ENCODE measurements around the gene MRTFB. TPM values are rescaled to one million over a fixed set of nuclear protein-coding genes. Genes with fewer than 3 reads are reported as not detected.

The MRTFB gene
- polyA plus RNA-seq, 12 donors, result 16.8 to 34.6 (median 23.3) TPM; not detected in 1

GRCh38 chr16:14061732-14062259 is 9.3 kb upstream of the MRTFB start:
- no peak for DNase-seq

- no peak for DNase-seq
These were observed 8.9 kb upstream of the MRTFB start for GRCh38 chr16:14062261-14062660.

- no peak for DNase-seq
These were observed 7.2 kb upstream of the MRTFB start for GRCh38 chr16:14063618-14064581.

GRCh38 chr16:14069818-14070217 is 1.3 kb upstream of the MRTFB start:
- no peak for DNase-seq

GRCh38 chr16:14070555-14070876 is 603 bp upstream of the MRTFB start:
- DNase-seq, result no peak

GRCh38 chr16:14071576-14072271 is 605 bp downstream of the MRTFB start:
- peak; percentile 10 for DNase-seq

GRCh38 chr16:14072360-14072759 is 1.2 kb downstream of the MRTFB start:
- DNase-seq, result no peak

GRCh38 chr16:14074544-14074943 is 3.4 kb downstream of the MRTFB start:
- no peak for DNase-seq

GRCh38 chr16:14077918-14078317 is 6.8 kb downstream of the MRTFB start:
- DNase-seq, result no peak

GRCh38 chr16:14086477-14086876 is 15.4 kb downstream of the MRTFB start:
- no peak for DNase-seq

GRCh38 chr16:14087181-14087580 is 16.1 kb downstream of the MRTFB start:
- DNase-seq, result no peak

- DNase-seq, result no peak
These were observed 16.6 kb downstream of the MRTFB start for GRCh38 chr16:14087590-14088154.

- DNase-seq, result no peak
These were observed 17.1 kb downstream of the MRTFB start for GRCh38 chr16:14088155-14088753.

GRCh38 chr16:14089283-14089823 is 18.2 kb downstream of the MRTFB start:
- DNase-seq, result no peak

GRCh38 chr16:14092561-14092960 is 21.4 kb downstream of the MRTFB start:
- DNase-seq, result no peak

GRCh38 chr16:14095883-14096551 is 24.9 kb downstream of the MRTFB start:
- no peak for DNase-seq

- DNase-seq, result no peak
These were observed 26.3 kb downstream of the MRTFB start for GRCh38 chr16:14097182-14097959.

GRCh38 chr16:14098081-14098480 is 27.0 kb downstream of the MRTFB start:
- DNase-seq, result no peak

- DNase-seq, result no peak
These were observed 29.7 kb downstream of the MRTFB start for GRCh38 chr16:14100825-14101224.

- no peak for DNase-seq
These were observed 30.3 kb downstream of the MRTFB start for GRCh38 chr16:14101415-14101814.
